Measurements from ENCODE around the gene TBC1D16.

The TBC1D16 gene

GRCh38 chr17:79925242-79925957 is 110.3 kb downstream of the TBC1D16 start:
- DNase-seq, result no peak

- no peak for DNase-seq
Measured at GRCh38 chr17:79924639-79924976, 111.1 kb downstream of the TBC1D16 start.

- DNase-seq, result peak; percentile 38 to 56
Measured at GRCh38 chr17:79923974-79924638, 111.6 kb downstream of the TBC1D16 start.

- DNase-seq, result no peak
Measured at GRCh38 chr17:79922798-79923197, 112.9 kb downstream of the TBC1D16 start.

- no peak for DNase-seq
Measured at GRCh38 chr17:79922116-79922601, 113.5 kb downstream of the TBC1D16 start.

GRCh38 chr17:79921411-79922115 is 114.1 kb downstream of the TBC1D16 start:
- no peak for DNase-seq

GRCh38 chr17:79920751-79921410 is 114.8 kb downstream of the TBC1D16 start:
- no peak for DNase-seq

GRCh38 chr17:79919862-79920720 is 115.6 kb downstream of the TBC1D16 start:
- DNase-seq, result no peak

- DNase-seq, result no peak
Measured at GRCh38 chr17:79919164-79919585, 116.5 kb downstream of the TBC1D16 start.

- no peak for DNase-seq
Measured at GRCh38 chr17:79918581-79919163, 117.0 kb downstream of the TBC1D16 start.

- no peak for DNase-seq
Measured at GRCh38 chr17:79917902-79918484, 117.7 kb downstream of the TBC1D16 start.

- no peak for DNase-seq
Measured at GRCh38 chr17:79916991-79917901, 118.4 kb downstream of the TBC1D16 start.

GRCh38 chr17:79916506-79916905 is 119.2 kb downstream of the TBC1D16 start:
- no peak for DNase-seq

GRCh38 chr17:79915850-79916430 is 119.7 kb downstream of the TBC1D16 start:
- peak in 1 of 2 donors; percentile 24 for DNase-seq

- DNase-seq, result no peak
Measured at GRCh38 chr17:79914813-79915740, 120.6 kb downstream of the TBC1D16 start.

GRCh38 chr17:79913896-79914812 is 121.5 kb downstream of the TBC1D16 start:
- DNase-seq, result no peak

- no peak for DNase-seq
Measured at GRCh38 chr17:79913451-79913850, 122.2 kb downstream of the TBC1D16 start.
